ENCODE measurements around the gene RGS12. TPM values are rescaled to one million over a fixed set of nuclear protein-coding genes. Genes with fewer than 3 reads are reported as not detected.

RGS12 gene
- total RNA-seq, 1 donor from 2014 or later = 81.9 TPM

- H3K9me3 Mint-ChIP-seq = no peaks in the 10 kb centered on the region
- H3K27ac Mint-ChIP-seq = no peak overlapping the region
- no peak for TF ChIP-seq CTCF (IDR thresholded peaks at IDR 0.05; ENCODE audit: unreplicated experiment)
- no peak for DNase-seq (ENCODE audit: low spot score in 2 of 2, unreplicated experiment in 2 of 2)
- no peaks in the 10 kb centered on the region for H3K27me3 Mint-ChIP-seq (ENCODE audit: low read depth)
- peaks cover 22% of the 10 kb centered on the region for H3K4me1 Mint-ChIP-seq
- H3K36me3 Mint-ChIP-seq = peaks cover 16% of the 10 kb centered on the region
- no peak overlapping the region for H3K4me3 Mint-ChIP-seq
Observed at GRCh38 chr4:3340700-3341083, 47.9 kb downstream of the RGS12 start.

GRCh38 chr4:3341760-3342159 lies 48.9 kb downstream of the RGS12 start:
- DNase-seq (ENCODE audit: low spot score in 2 of 2, unreplicated experiment in 2 of 2) = no peak
- TF ChIP-seq CTCF (IDR thresholded peaks at IDR 0.05; ENCODE audit: unreplicated experiment) = no peak
- no peaks in the 10 kb centered on the region for H3K27me3 Mint-ChIP-seq (ENCODE audit: low read depth)
- H3K9me3 Mint-ChIP-seq = no peaks in the 10 kb centered on the region
- H3K36me3 Mint-ChIP-seq = peaks cover 11% of the 10 kb centered on the region
- H3K27ac Mint-ChIP-seq = no peak overlapping the region
- no peak overlapping the region for H3K4me3 Mint-ChIP-seq
- peaks cover 27% of the 10 kb centered on the region for H3K4me1 Mint-ChIP-seq

- no peak overlapping the region for H3K4me3 Mint-ChIP-seq
- DNase-seq (ENCODE audit: low spot score in 2 of 2, unreplicated experiment in 2 of 2) = no peak
- H3K27ac Mint-ChIP-seq = no peak overlapping the region
- peaks cover 27% of the 10 kb centered on the region for H3K4me1 Mint-ChIP-seq
- no peaks in the 10 kb centered on the region for H3K9me3 Mint-ChIP-seq
- no peak for TF ChIP-seq CTCF (IDR thresholded peaks at IDR 0.05; ENCODE audit: unreplicated experiment)
- no peaks in the 10 kb centered on the region for H3K27me3 Mint-ChIP-seq (ENCODE audit: low read depth)
- peaks cover 7% of the 10 kb centered on the region for H3K36me3 Mint-ChIP-seq
Observed at GRCh38 chr4:3342182-3342854, 49.5 kb downstream of the RGS12 start.

Other genes with a start within 250 kb of the RGS12 start
- gene HTT-AS, start 218.5 kb upstream of the RGS12 start, total RNA-seq = not detected in 3 replicates
- gene HTT, start 218.3 kb upstream of the RGS12 start, total RNA-seq = 69.1 to 73.6 TPM (median 70.4 TPM) in 3 replicates
- gene MSANTD1, start 43.9 kb upstream of the RGS12 start, total RNA-seq = 2.5 to 3.1 TPM (median 2.6 TPM) in 3 replicates
- 1.9 to 2.5 TPM (median 2.0 TPM) in 3 replicates for gene HGFAC, start 148.9 kb downstream of the RGS12 start, total RNA-seq
- 4.0 to 4.8 TPM (median 4.5 TPM) in 3 replicates for gene DOK7, start 170.3 kb downstream of the RGS12 start, total RNA-seq
- 116 to 121 TPM (median 118 TPM) in 3 replicates for gene LRPAP1, start 239.4 kb downstream of the RGS12 start, total RNA-seq